NT2/D1 (cell line): Measurements from ENCODE around the gene PHF21B.

ENCODE experiments used
- YY1 ChIP-seq: IDR thresholded peaks from 2 replicates; pipeline ENCODE4 v1.6.1; 2011; ENCODE audit not compliant: insufficient read length, insufficient read depth
- ZNF274 ChIP-seq: IDR thresholded peaks from 2 replicates; pipeline ENCODE4 v1.6.1; 2011; ENCODE audit warnings: mild to moderate bottlenecking, low read depth, low read length

DNA sequence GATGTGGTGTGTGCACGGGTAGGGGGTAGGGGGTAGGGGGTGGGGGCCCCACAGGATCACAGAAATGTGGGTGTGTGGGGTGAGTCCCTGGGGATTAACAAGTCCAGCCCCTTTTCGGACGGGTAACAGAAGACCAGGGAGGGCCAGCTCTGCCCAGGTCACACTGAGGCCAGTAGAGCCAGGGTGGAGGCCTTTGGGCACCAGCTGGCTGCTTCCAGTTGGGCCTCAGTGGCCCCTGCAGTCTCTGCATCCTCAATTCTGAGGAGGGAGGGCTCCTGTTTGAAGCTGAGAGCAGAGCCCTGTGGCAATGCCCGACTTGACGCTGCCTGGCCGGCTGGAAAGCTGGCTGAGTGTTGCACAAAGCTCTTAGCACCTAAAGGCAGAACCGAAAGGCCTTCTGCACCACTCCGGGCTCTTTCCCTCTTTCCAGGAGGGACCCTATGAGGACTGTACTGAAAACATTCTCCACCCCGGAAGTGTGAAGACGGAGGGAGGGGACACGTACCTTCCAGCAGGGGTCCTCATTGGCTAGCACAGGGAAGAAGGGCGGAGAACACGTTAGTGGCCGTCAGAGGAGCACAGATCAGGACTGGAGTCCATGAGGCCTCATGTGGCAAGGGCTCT, 120.4 kb downstream of the PHF21B start:
- TF ChIP-seq YY1 (no peak), ZNF274 (no peak)
